ENCODE results near the gene NIPAL3.

Gene NIPAL3

DNA sequence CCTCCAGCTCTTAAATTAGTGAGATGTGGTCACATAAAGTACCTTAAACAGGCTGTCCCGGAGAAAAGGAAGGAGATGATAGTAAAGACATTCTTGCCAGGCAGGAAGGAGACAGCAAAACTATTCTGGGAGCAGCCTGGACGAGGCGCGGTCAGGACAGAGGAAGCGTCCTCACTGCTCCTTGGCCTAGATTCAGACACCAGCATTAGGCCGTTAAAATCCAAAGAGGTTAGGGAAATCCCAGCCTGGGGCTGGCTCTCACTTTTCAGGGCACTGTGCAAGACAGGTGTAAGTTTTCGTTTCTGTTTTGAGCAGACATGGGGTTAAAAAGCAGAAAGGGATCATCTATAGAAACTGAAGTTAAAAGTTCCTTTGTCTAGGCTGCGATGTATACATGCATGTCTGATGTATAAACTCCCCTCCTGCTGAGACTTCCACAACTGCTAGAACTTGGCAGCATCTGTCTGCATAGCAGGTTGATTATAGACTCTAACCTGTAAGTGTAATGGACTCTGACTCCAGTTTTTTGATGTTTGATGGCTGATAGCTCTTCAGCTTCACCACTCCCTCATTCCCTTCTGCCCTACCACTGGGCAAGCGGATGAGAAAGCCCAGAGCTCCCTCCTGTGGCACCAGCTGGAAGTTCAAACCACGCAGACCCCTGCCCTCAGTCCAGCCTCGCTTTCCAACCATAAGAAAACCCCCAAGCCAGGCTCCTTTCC is 23.6 kb upstream of the NIPAL3 start:
- DNase-seq, result peak; percentile 75

DNA sequence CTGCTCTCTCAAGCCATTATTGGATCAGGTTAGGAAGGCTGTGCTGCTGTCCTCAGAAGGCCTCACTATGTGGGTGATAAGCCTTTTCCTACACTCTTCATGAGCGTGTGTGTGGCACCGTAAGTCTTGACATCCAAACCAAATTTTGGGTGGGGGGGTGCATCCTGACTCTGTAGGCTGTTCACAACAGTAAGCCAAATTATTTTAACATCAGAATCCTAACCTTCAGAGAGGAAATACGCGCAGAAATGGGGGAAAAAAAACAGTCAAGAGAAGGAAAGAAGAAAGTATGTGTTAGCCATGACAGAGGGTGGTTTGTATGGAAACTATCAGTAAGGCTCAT is 23.0 kb upstream of the NIPAL3 start:
- DNase-seq, result no peak

DNA sequence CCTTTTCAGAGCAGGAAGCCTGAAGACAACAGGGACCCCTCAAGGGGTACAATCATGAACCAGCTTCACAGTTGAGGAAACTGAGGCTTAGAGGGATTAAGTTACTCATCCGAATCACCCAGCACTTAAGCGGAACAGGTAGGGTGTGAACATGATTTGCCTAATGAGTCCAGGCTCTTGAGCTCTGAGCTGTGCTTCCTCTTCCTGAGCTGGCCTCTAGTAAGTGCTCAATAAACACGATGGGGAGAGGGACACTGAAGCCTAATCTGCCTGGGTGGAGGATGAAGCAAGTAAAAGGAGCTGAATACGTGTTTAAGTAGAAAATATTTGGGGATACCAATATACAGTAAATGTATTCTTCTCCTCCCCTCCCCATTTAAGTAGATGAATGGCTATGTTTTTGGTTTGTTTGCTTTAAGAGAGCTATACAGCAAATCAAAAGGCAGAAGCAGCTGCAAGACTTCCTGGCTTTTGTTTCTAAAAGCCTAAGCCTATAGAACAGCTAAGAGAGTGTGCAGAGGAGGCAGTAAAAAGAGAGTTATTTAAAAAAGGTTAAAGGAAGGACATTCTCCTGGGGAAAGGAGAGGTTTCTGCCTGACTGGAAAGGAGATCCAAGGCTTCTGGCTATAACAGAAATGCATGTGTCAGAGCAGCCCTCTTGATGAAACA is 22.5 kb upstream of the NIPAL3 start:
- no peak for DNase-seq

DNA sequence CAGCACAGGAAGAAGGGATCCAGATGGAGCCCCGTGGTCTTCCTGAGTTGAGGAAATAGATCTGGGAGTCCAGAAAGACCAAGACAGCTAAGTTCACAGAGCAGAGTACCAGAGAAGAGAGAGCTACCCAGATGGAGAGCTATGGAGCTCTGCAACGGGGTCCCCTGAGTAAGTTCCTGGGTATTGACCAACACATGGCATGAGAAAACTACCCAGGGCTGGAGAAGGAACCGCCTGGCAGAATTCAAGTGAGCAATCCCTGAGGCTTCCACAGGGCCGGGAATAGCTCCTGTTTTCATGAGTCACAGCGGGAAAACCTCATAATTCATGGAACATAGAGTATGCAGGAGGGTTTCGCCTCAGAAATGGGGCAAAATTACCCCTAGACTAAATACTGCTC is 21.7 kb upstream of the NIPAL3 start:
- no peak for DNase-seq

DNA sequence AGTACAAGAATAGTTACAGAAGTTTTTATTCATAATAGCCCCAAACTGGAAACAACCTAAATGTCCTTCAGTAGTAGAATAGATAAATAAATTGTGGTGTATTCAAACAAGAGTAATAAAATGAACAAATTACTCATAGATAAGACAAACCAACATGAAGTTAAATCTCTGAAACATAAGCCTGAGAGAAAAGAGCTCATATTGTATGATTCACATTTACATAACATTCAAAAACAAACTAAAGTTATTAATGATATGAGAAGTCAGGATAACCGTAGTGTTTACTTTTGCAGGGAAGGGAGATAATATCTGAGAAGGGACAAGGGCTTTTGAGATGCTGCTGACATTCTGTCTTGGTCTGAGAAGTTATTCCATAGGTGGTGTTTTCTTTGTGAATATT is 15.5 kb upstream of the NIPAL3 start:
- DNase-seq, result no peak

DNA sequence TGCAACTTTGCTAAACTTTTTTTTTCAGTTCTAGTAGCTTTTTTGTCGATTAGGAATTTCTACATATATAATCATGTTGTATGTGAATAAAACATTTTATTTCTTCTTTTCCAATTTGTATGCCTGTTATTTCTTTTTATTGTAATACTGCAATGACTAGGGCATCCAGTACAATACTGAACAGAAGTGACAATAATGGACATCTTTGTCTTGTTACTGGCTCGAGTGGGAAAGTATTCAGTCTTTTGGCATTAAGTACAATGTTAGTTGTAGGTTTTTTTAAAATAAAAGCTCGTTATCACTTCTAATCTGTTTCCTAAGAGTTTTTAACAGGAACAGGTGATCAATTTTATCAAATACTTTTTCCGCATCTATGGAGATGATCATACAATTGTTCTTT is 11.8 kb upstream of the NIPAL3 start:
- no peak for DNase-seq

DNA sequence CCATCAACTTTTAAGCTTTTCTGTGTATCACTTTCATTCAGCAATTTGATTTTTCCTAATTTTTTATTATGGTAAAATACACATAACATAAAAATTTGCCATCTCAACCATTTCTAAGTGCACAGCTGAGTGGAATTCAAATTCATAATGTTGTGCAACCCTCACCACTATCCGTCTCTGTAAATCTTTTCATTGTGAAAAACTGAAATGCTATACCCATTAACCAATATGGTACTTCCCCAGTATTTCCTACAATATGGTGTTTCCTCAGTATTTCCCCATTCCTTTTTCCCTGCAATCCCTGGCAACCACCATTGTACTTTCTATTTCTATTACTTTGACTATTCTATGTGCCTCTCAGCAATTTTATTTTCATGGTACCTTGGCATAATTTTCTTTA is 8.8 kb upstream of the NIPAL3 start:
- no peak for DNase-seq

DNA sequence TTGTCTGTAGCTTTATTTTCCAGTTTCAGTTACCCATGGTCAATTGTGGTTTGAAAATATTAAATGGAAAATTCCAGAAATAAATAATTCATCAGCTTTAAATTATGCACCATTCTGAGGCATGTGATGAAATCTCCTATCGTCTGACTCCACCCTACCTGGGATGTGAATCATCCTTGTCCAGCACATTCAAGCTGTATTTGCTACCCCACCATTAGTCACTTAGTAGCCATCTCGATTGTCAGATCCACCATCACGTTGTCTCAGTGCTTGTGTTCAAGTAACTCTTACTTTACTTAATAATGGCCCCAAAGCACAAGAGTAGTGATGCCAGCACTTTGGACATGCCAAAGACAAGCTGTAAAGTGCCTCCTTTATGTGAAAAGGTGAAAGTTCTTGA is 6.1 kb upstream of the NIPAL3 start:
- no peak for DNase-seq

DNA sequence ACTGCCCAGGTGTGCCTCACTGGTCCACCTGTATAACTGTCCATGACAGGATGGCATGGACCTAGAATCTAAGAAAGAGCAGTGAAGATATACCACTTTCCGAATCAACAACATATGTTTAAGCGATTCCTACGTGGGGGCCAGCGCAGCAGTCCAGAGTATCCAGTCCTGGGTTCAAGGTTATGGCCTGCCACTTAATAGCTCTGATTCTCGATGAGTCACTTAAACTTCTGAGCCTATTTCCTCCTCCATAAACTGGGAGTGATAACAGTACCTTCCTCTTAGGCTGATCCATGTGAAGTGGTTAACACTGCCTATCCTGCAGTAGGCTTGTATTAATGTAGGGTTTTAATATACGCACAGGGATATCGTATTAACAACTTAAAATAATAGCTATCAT is 4.9 kb upstream of the NIPAL3 start:
- no peak for DNase-seq

DNA sequence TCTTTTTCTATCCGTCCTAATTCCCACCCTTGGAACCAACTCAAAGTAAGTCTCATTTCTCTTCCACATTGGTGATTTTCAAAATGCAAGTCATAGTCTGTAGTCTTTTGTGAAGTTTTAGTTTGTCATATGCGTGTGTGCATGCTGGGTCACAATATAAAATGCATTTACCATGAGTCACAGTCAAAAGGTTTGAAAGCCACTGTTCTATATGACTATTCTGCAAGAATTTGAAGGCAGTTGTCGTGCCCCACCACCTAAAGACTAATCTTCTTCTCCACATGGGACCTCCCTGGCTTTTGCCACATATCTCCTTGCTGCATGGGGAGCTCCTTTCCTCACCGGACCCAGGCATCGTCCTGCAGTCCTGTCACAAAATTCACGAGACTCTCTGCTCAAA is 3.6 kb upstream of the NIPAL3 start:
- no peak for DNase-seq

DNA sequence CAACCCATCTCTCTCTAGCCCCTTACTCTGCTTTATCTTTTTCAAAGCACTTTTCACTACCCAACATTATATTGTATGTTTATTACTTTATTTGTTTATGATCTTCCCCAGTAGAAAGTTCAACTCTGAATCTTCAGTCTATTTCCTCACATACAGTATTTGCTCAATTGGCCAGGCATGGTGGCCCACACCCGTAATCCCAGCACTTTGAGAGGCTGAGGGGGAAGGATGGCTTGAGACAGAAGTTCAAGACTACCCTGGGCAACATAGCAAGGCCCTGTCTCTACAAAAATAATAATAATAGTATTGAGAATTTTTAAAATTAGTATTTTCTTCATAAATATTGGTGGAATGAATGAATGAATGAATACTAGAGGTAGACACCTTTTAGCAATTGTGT is 3.2 kb upstream of the NIPAL3 start:
- no peak for DNase-seq

DNA sequence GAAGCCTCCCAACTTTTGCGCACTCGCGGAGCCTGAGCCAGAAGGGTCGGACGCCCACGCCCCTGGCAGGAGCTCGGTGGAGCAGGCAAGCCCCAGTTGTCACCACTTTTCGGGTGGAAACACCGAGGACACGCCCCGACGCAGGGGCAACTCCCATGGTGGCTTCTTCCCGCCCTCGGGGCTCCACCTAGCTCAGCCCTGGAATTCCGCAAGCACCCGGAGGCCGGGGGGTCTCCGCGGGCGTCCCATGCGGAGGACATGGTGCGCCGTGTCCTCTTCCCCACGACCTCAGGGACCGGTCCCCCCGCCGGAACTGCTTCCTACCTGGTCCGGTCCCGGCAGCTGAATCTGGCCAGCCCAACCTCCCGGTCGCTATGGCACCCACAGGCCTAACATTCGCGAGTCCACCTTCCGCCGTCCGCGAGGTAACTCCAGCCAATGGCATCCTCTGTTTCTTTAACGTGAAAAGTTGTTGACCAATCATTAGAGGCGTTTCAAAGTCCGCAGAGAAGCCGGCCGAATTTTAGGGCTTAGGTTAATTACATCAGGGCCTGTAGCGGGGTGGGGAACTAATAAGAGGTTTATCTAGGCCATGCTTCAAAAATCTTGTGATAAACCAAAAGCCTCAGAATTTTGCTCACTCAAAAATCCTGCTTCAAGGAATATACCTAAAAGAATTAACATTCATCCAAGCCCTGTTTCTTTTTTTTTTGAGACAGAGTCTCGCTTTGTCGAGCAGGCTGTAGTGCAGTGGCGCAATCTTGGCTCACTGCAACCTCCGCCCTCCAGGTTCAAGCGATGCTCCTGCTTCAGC is 2.0 kb upstream of the NIPAL3 start, which contains the start of gene STPG1:
Gene STPG1 (minus strand): TSS at position 433 of the 814 bp plus-strand sequence. CDS start 12,394 bp downstream, outside the sequence.
- peak; percentile 89 for DNase-seq

DNA sequence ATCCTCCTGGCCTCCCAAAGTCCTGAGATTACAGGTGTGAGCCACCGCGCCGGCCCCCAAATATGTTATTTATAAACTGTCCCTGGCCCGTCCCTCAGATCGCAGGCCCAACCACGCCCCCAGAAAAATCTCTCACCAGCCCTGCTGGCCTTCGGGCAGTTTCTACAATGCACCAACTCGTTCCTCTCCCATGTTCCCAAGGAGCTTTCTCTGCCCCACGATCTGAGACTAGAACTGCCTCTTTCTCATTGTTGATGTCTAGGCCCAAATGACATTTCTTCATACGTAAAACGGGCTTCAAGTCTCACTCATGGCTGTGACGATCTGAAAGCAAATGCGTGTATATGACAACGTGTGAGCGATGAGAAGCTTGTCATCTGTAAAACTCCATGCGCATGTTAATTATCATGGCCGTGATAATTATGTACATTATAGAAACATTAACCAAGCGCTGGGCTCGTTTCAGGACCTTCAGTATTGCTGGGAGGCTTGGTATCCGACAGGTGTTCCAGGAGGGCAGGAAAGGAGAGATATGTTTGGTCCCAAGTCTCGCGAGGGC is 748 bp upstream of the NIPAL3 start:
- no peak for DNase-seq

DNA sequence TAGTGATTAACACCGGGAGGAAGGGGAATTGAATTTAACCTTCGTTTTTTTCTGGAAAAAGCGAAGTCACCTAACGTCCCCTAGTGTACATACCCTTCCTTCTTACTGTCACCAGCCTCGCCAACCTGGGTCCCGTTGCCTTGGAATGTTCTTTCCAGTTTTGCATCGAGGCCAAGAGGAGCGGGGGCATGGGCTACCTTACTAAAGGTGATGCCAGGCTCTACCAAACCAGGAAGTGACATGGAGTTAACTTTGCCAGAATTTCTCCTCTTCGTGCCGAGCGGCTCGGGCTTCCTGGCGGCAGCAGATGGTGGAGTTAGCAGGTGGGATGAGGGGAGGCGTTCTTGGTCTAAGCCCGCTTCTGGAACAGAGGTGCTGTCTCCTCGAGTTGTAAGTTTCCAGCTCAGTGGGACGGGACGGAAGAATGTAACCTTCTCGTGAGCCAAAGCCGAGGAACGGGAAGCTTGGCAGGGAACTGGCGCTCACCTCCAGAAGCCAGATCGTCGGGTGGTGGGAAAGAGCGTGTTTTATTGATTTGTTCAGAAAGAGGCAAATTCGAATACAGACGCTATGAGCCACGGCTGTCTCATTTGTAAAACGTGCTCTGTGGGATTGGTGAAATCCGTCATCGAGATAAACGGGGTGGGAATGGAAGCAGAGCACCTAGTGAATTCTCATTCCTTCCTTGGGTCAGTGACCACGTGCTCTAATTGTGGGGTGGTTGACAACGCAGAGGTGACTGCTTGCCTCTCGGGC is 486 bp downstream of the NIPAL3 start:
- no peak for DNase-seq

DNA sequence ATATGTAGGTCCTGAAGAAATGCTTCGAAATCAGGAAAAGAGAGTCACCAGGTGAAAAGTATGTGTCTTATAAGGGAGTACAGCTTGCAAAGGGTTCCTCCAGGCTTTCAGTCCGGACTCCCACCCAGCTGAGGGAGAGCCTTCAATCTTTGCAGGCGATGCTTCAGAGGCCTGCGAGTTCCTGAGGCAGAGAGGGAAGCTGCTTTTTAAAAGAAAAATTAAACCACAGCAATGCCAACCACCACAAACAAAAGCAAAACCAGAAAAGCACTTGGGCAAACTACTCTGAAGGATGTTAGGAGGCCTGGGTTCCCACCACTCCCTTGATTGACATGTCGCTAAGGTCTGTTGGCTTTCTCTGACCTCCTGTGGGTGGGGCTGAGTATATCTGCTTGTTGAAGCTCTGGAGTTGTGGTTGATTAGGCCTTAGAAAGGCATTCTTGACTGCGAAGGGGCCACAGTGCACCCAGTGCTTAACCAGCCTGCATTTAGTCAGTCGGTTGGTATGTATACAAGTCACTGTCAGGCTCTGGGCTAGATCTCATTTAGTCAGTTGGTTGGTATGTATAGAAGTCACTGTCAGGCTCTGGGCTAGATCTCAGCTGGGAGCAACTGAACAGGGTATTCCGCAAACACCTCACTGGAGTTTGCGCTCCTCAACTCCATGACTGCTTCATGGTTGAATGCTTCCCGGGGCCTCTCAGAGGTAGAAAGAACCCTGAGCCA is 1.2 kb downstream of the NIPAL3 start:
- no peak for DNase-seq

DNA sequence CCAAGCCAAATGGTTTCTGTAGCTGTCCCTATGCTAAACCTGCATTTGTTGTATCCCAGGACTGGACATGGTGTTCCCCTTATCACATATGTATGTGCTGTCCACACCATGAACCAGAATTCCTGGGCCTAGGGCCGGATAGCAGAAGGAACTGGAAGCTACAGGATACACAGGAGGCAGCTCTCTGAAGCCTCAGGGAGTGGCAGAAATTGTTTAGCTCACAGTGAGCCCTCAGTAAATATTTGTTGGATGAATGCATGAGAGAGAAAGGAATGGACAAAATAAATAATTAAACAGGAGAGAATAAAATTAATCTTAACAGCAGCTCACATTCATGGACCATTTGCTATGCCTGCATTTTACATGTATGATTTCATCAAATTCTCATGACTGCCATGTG is 2.1 kb downstream of the NIPAL3 start:
- no peak for DNase-seq

DNA sequence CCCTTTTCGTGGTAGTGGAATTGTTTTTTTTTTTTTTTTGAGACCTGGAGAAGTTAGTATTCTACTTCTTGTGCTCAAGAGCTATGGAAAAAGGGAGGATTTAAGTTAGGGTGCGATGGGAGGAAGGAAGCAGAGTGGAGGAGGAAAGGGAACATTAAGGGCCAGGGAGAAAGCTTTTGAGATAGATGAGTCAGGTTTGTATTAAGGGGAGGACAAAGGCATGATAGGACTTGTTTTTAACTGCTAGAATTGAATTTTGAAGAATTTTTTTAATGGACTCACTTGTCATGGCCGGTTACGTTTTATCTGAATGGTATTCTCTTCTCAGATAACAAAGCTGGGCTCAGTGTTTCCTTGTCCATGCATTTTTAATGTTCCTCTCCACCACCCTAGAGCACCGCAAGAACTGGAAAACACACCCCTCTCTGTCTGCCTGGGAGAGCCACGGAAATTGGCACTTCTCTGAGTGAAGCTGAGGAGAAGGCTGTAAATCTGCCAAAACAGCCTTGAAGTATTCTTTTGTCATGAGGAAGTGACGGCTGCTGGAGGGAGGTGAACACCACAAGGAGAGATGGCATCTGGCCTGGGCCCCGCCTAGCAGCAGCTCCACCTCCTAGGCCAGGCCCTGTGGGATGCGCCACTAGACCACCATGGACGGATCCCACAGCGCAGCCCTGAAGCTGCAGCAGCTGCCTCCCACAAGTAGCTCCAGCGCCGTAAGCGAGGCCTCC is 3.5 kb downstream of the NIPAL3 start:
- no peak for DNase-seq

DNA sequence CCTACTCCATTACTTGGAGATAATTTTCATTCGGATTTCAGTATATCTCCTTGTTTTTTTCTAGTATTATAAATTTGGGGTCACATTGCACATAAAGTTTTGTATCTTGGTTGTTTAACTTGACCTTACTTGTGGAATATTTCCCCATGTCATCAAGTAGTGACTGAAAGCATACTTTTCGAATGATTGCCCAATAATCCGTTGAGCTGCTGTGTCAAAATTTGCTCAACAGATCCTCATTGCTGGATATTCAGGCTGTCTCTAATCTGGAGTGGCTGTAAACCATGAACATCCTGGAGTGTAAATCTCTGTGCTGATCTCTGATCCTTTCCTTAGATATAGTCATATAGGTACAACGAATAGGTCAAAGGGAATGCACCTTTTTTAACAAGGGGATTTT is 4.9 kb downstream of the NIPAL3 start:
- DNase-seq, result no peak

DNA sequence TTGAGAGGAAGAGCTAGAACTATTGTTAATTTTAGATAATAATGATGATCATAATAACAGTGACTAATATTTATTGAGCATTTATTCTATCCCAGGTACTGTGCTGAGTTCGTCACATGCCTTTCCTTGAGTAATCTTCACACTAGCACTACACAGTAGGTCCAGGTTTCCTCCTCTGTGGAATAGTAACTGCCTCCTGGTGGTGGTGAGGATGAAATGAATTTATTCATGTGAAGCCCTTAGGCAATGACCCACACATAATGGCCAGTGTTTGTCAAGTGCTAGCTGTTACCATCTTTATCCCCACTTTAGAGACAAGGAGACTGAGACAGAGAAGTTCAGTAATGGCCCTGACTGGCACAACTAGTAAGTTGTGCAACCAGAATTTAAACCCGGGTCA is 5.9 kb downstream of the NIPAL3 start:
- no peak for DNase-seq

DNA sequence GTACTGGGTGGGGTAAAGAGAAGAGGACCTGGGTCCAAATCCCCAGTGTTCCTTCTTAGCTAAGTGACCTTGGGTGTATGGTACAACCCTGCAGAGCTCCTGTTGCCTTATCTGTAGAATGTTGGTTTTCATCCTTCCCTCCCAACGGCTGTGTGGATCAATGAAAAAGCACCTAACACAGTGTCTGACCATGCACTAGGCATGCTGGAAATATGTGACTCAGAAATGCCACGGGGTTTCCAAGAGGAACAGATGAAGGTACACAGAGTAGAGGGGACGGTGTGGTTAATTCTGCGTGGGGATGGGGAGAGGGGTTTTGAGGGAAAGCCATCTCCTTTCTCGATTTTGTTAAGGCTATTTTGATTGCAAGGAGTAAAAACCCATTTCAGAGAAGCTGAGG is 8.6 kb downstream of the NIPAL3 start:
- no peak for DNase-seq

DNA sequence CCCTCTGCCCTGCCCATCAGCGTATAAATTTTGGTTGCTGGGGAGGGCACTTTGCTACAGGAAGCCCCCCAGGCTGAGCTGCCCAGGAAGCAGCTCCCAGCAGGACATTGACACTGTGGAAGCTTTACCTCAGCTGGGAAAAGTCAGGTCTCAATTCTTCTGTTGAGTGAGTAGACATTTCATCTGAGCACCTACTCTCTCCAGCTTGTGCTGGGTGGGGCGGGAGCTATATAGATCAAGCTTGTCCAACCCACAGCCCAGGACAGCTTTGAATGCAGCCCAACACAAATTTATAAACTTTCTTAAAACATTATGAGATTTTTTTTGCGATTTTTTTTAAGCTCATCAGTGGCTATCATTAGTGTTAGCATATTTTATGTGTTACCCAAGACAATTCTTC is 9.4 kb downstream of the NIPAL3 start:
- DNase-seq, result no peak

DNA sequence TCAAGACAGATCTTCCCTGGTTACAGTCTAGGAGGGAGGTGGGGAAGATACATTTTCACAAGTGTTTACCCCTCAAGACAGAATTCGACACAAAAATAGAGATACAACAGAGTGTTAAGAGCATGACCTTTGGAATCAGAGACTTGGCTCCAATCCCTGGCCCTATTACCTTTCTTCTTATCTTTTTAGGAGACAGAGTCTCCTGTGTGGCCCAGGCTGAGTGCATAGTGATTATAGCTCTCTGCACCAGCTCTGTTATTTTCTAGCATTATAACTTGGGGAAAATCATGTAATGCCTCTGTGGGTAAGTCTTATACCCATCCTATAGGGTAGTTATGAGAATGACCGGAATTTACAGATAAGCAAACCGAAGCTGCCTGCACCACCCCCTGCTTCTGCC is 9.8 kb downstream of the NIPAL3 start:
- no peak for DNase-seq

Measured in activated CD8-positive, alpha-beta memory T cell treated with anti-CD3 and anti-CD28 coated beads, Interleukin-2, amount 50 U/mL, for 48 hours (primary cell).